IMR-90 (cell line): ENCODE measurements around the gene FPR3. TPM values are rescaled to one million over a fixed set of nuclear protein-coding genes. Genes with fewer than 3 reads are reported as not detected.

Experiments
- ATAC-seq: fragments of 200-7000 bp; cut with Tn5 transposase; 2 replicates; pipeline ENCODE4 v1.9.1; 2020; ENCODE audit warnings: low read depth, mild to moderate bottlenecking, moderate library complexity
- BruUV-seq: library from RNA; stranded (reverse); fragments of 400-500 nt; replicated peaks from 2 replicates; lab custom pipeline; 2021; lab: Mats Ljungman, UMichigan
- CTCF ChIA-PET: fragments of 300-600 bp; formaldehyde crosslinking; extraction: SDS; loops from one replicate; lab custom pipeline; 2021; ENCODE audit warnings: antibody characterized with exemption; lab: Yijun Ruan, JAX
- POLR2A ChIA-PET: fragments of 300-600 bp; sonication (Branson Sonifier 250); formaldehyde crosslinking; loops from one replicate; lab custom pipeline; 2022; ENCODE audit warnings: antibody characterized with exemption; ENCODE audit not compliant: unreplicated experiment; lab: Charles Lee
- DNase-seq: peaks from one replicate; pipeline ENCODE4 v3.0.0; 2013
- H2AFZ ChIP-seq: replicated peaks from 2 replicates; pipeline ENCODE3; 2013; ENCODE audit warnings: low read length, mild to moderate bottlenecking; ENCODE audit not compliant: poor library complexity
- H2AK5ac ChIP-seq: 2 replicates; pipeline ENCODE4 v1.6.1; 2013; ENCODE audit warnings: low read depth, low read length, inconsistent platforms
- H2AK9ac ChIP-seq: replicated peaks from 2 replicates; pipeline ENCODE3; 2013; ENCODE audit warnings: mild to moderate bottlenecking, low read depth, low read length, moderate library complexity; ENCODE audit not compliant: poor library complexity
- H2BK120ac ChIP-seq: 2 replicates; pipeline ENCODE4 v1.6.1; 2013; ENCODE audit warnings: low read depth, low read length, inconsistent platforms
- H2BK15ac ChIP-seq: 3 replicates; pipeline ENCODE4 v1.6.1; 2013; ENCODE audit warnings: low read depth, low read length, inconsistent platforms
- H2BK20ac ChIP-seq: 2 replicates; pipeline ENCODE4 v1.6.1; 2013; ENCODE audit warnings: low read depth, mild to moderate bottlenecking, inconsistent platforms, low read length, moderate library complexity
- H2BK5ac ChIP-seq: 2 replicates; pipeline ENCODE4 v1.6.1; 2013; ENCODE audit warnings: mild to moderate bottlenecking, low read depth, low read length, inconsistent platforms; ENCODE audit not compliant: poor library complexity, severe bottlenecking
- H3K14ac ChIP-seq: replicated peaks from 2 replicates; pipeline ENCODE4 v1.6.1; 2013; ENCODE audit warnings: low read depth, low read length, inconsistent platforms
- H3K18ac ChIP-seq: 2 replicates; pipeline ENCODE4 v1.6.1; 2013; ENCODE audit warnings: low read depth, low read length, control low read depth
- H3K23ac ChIP-seq: 2 replicates; pipeline ENCODE4 v1.6.1; 2013; ENCODE audit warnings: low read depth, low read length, inconsistent platforms
- H3K27ac ChIP-seq: 2 replicates; pipeline ENCODE4 v1.5.1; 2013; ENCODE audit warnings: mild to moderate bottlenecking, control low read depth, low read length; ENCODE audit not compliant: insufficient read depth
- H3K27me3 ChIP-seq: 2 replicates; pipeline ENCODE4 v1.6.1; 2013; ENCODE audit warnings: low read length; ENCODE audit not compliant: control insufficient read depth, insufficient read depth
- H3K36me3 ChIP-seq: 2 replicates; pipeline ENCODE4 v1.6.1; 2013; ENCODE audit warnings: low read length, mixed read lengths; ENCODE audit not compliant: control insufficient read depth, insufficient read depth
- H3K4ac ChIP-seq: 2 replicates; pipeline ENCODE4 v1.6.1; 2013; ENCODE audit warnings: low read depth, low read length, inconsistent platforms
- H3K4me1 ChIP-seq: 2 replicates; pipeline ENCODE4 v1.6.1; 2013; ENCODE audit warnings: low read length, mixed read lengths; ENCODE audit not compliant: control insufficient read depth, insufficient read depth
- H3K4me2 ChIP-seq: 2 replicates; pipeline ENCODE4 v1.6.1; 2013; ENCODE audit warnings: low read depth, mild to moderate bottlenecking, control low read depth, low read length, moderate library complexity
- H3K4me3 ChIP-seq: 2 replicates; pipeline ENCODE4 v1.5.1; 2013; ENCODE audit warnings: low read depth, mild to moderate bottlenecking, control low read depth, low read length, moderate library complexity; ENCODE audit not compliant: insufficient read depth
- H3K56ac ChIP-seq: 2 replicates; pipeline ENCODE4 v1.6.1; 2013; ENCODE audit warnings: low read length, inconsistent platforms; ENCODE audit not compliant: insufficient read depth; ENCODE audit errors: extremely low read depth
- H3K79me1 ChIP-seq, 2 experiments: 2 replicates each; pipeline ENCODE4 v1.6.1; 2013; ENCODE audit warnings: low read length in 2 of 2, inconsistent platforms in 1 of 2, low read depth in 1 of 2
- H3K9ac ChIP-seq: 2 replicates; pipeline ENCODE4 v1.6.1; 2013; ENCODE audit warnings: low read depth, low read length, control low read depth
- H3K9me1 ChIP-seq: 2 replicates; pipeline ENCODE4 v1.6.1; 2013; ENCODE audit warnings: low read length, inconsistent platforms; ENCODE audit not compliant: insufficient read depth
- H3K9me3 ChIP-seq: 2 replicates; pipeline ENCODE4 v1.6.1; 2013; ENCODE audit warnings: low read length; ENCODE audit not compliant: control insufficient read depth, insufficient read depth
- H4K20me1 ChIP-seq: 2 replicates; pipeline ENCODE4 v1.6.1; 2013; ENCODE audit warnings: low read length, inconsistent platforms; ENCODE audit not compliant: insufficient read depth
- H4K5ac ChIP-seq: 2 replicates; pipeline ENCODE4 v1.6.1; 2013; ENCODE audit warnings: mild to moderate bottlenecking, low read depth, low read length, control low read depth
- H4K8ac ChIP-seq, 2 experiments: 2 replicates each; pipeline ENCODE4 v1.6.1; 2013; ENCODE audit warnings: low read depth in 2 of 2, low read length in 2 of 2, control low read depth in 1 of 2, inconsistent platforms in 1 of 2
- H4K91ac ChIP-seq: 2 replicates; pipeline ENCODE4 v1.6.1; 2013; ENCODE audit warnings: low read depth, low read length, inconsistent platforms; ENCODE audit not compliant: insufficient read depth
- BHLHE40 ChIP-seq: fragments of 150-350 bp; IDR thresholded peaks from 2 replicates; pipeline ENCODE4 v1.6.1; 2016; ENCODE audit warnings: mild to moderate bottlenecking, low read depth, low read length
- CEBPB ChIP-seq: IDR thresholded peaks from 2 replicates; pipeline ENCODE4 v1.6.1; 2012; ENCODE audit warnings: low read depth, low read length, improper control_type of control experiment
- CHD1 ChIP-seq: IDR thresholded peaks from 2 replicates; pipeline ENCODE4 v1.6.1; 2012; ENCODE audit warnings: low read depth, low read length, improper control_type of control experiment
- CTCF ChIP-seq: conservative IDR thresholded peaks from 2 replicates; pipeline ENCODE4 v1.5.1; 2012; ENCODE audit warnings: mild to moderate bottlenecking, low read depth, low read length, improper control_type of control experiment
- ELK1 ChIP-seq: fragments of 150-350 bp; IDR thresholded peaks from 2 replicates; pipeline ENCODE4 v1.6.1; 2016; ENCODE audit warnings: low read depth, mild to moderate bottlenecking, low read length, moderate library complexity, borderline replicate concordance
- FOS ChIP-seq: fragments of 150-350 bp; IDR thresholded peaks from 2 replicates; pipeline ENCODE4 v1.6.1; 2016; ENCODE audit warnings: low read depth, low read length
- MAFK ChIP-seq: IDR thresholded peaks from 2 replicates; pipeline ENCODE4 v1.6.1; 2012; ENCODE audit warnings: low read depth, low read length, improper control_type of control experiment
- MXI1 ChIP-seq: IDR thresholded peaks from 2 replicates; pipeline ENCODE4 v1.6.1; 2012; ENCODE audit warnings: low read depth, mild to moderate bottlenecking, low read length, moderate library complexity, borderline replicate concordance
- NFE2L2 ChIP-seq: fragments of 150-350 bp; IDR thresholded peaks from 2 replicates; pipeline ENCODE4 v1.6.1; 2016; ENCODE audit warnings: low read depth, mild to moderate bottlenecking, low read length
- POLR2A ChIP-seq: IDR thresholded peaks from 2 replicates; pipeline ENCODE4 v1.6.1; 2012; ENCODE audit warnings: mild to moderate bottlenecking, low read depth, low read length
- RAD21 ChIP-seq: IDR thresholded peaks from 2 replicates; pipeline ENCODE4 v1.6.1; 2012; ENCODE audit warnings: low read length, improper control_type of control experiment
- RCOR1 ChIP-seq: IDR thresholded peaks from 2 replicates; pipeline ENCODE4 v1.6.1; 2012; ENCODE audit warnings: mild to moderate bottlenecking, low read length, improper control_type of control experiment; ENCODE audit not compliant: insufficient replicate concordance
- RFX5 ChIP-seq: IDR thresholded peaks from 2 replicates; pipeline ENCODE4 v1.8.0; 2012; ENCODE audit warnings: low read depth, mild to moderate bottlenecking, low read length, moderate library complexity
- SMC3 ChIP-seq: fragments of 150-350 bp; IDR thresholded peaks from 2 replicates; pipeline ENCODE4 v1.6.1; 2016; ENCODE audit warnings: low read depth, mild to moderate bottlenecking, antibody characterized with exemption, low read length, moderate library complexity
- WGBS, 2 experiments: methylation state at CpG; one replicate each; pipeline versions ENCODE4 v1.1.5 to v1.1.7; 2013; ENCODE audit warnings: missing lambda C conversion rate in 2 of 2; ENCODE audit not compliant: insufficient read length in 1 of 2; ENCODE audit errors: extremely low coverage in 2 of 2; 5-methylcytosine and 5-hydroxymethylcytosine counted together
- dilution Hi-C: fragments of 300-500 bp; cut with HindIII; formaldehyde crosslinking; loops from one replicate; pipeline ENCODE4 v1.14.3; 2018; ENCODE audit warnings: low sequenced_read_pairs; ENCODE audit not compliant: unreplicated experiment
- in situ Hi-C: fragments of 300-500 bp; cut with MboI; formaldehyde crosslinking; loops from 3 replicates; pipeline ENCODE4 v1.14.3; 2019; ENCODE audit warnings: low sequenced_read_pairs, inconsistent platforms, mixed read lengths
- intact Hi-C: fragments of 100-400 bp; cut with micrococcal nuclease; formaldehyde crosslinking; loops from 2 replicates; pipeline ENCODE4 v1.10.0; 2022
- polyA plus RNA-seq, 3 experiments: library from polyadenylated mRNA; depleted of rRNA; stranded (reverse); fragments of >200 nt; gene quantifications; 2 replicates each; pipeline ENCODE4 v1.2.3, GENCODE V29; 2012; ENCODE audit warnings: low replicate concordance in 1 of 3
- total RNA-seq: library from RNA; depleted of rRNA; stranded (reverse); fragments of >200 nt; gene quantifications from 2 replicates; pipeline ENCODE4 v1.2.3, GENCODE V29; 2012

Gene FPR3
- total and polyA plus RNA-seq, 2 of the 4 experiments (the other 2 are of a cell fraction) = not detected

GRCh38 chr19:51784109-51784785 lies 10.7 kb upstream of the FPR3 start:
- H3K79me1 ChIP-seq = no peaks in the 10 kb centered on the region
- H4K20me1 ChIP-seq = no peaks in the 10 kb centered on the region
- ChIA-PET CTCF (no interaction called here), POLR2A (no interaction called here)
- H3K27me3 ChIP-seq = peaks cover 2% of the 10 kb centered on the region; the same call in 1 of the 2 replicates
- no peak overlapping the region for H3K23ac ChIP-seq
- no peak overlapping the region for H2AK5ac ChIP-seq
- no peak overlapping the region for H4K5ac ChIP-seq
- no peak overlapping the region for H2BK15ac ChIP-seq
- in situ Hi-C loops = no loop called here
- H3K9me3 ChIP-seq = no peaks in the 10 kb centered on the region
- no peak overlapping the region for H3K4me3 ChIP-seq
- H3K14ac ChIP-seq = no peak overlapping the region
- H3K9ac ChIP-seq = no peak overlapping the region
- no peak overlapping the region for H3K4ac ChIP-seq
- no peak overlapping the region for H3K27ac ChIP-seq
- no peaks in the 10 kb centered on the region for H3K36me3 ChIP-seq
- no peaks in the 10 kb centered on the region for H3K4me1 ChIP-seq
- no peak overlapping the region for H3K4me2 ChIP-seq
- DNase-seq (no peak), ATAC-seq (no peak)
- H2BK120ac ChIP-seq = no peak overlapping the region
- no peaks in the 10 kb centered on the region for H3K9me1 ChIP-seq
- H3K56ac ChIP-seq = no peak overlapping the region
- intact Hi-C loops = no loop called here
- WGBS, 2 experiments = no CpG with 5 or more reads among the region's 6 CpGs
- H2BK20ac ChIP-seq = no peak overlapping the region
- no peak for TF ChIP-seq NFE2L2
- no peak for TF ChIP-seq FOS
- TF ChIP-seq BHLHE40 = no peak
- no peak for TF ChIP-seq CEBPB
- no peak for TF ChIP-seq MXI1
- TF ChIP-seq MAFK = no peak
- TF ChIP-seq POLR2A = no peak
- no peak for TF ChIP-seq RCOR1
- TF ChIP-seq SMC3 = no peak
- no peak for TF ChIP-seq ELK1
- TF ChIP-seq CTCF = no peak
- no peak for TF ChIP-seq CHD1
- no peak for TF ChIP-seq RAD21
- TF ChIP-seq RFX5 = no peak
- no peak overlapping the region for H4K8ac ChIP-seq
- no peak overlapping the region for H2BK5ac ChIP-seq
- H2AFZ ChIP-seq = no peak overlapping the region
- H3K18ac ChIP-seq = no peak overlapping the region
- H4K91ac ChIP-seq = no peak overlapping the region
- BruUV-seq = no TSS peak
- H2AK9ac ChIP-seq = no peak overlapping the region
- dilution Hi-C loops = no loop called here
